Tibial nerve (tissue), 4 donors: ENCODE measurements around the gene NPEPL1.

Experiments
- EP300 ChIP-seq, 2 donors: sonication (generic); formaldehyde crosslinking; IDR thresholded peaks; one replicate each; pipeline ENCODE4 v1.6.1; 2017; ENCODE audit warnings: antibody characterized with exemption in 2 of 2, mild to moderate bottlenecking in 1 of 2
- TF ChIP-seq, protein P1 (sequence below), 5 experiments: fragments of 200-600 bp in 3 of 5; fragments of 450-650 bp in 2 of 5; sonication (generic) in 3 of 5; IDR thresholded peaks; one replicate each; pipeline ENCODE4 v1.5.1; 2016 to 2019; ENCODE audit warnings: antibody characterized with exemption in 5 of 5, mild to moderate bottlenecking in 3 of 5, moderate library complexity in 2 of 5

DNA sequence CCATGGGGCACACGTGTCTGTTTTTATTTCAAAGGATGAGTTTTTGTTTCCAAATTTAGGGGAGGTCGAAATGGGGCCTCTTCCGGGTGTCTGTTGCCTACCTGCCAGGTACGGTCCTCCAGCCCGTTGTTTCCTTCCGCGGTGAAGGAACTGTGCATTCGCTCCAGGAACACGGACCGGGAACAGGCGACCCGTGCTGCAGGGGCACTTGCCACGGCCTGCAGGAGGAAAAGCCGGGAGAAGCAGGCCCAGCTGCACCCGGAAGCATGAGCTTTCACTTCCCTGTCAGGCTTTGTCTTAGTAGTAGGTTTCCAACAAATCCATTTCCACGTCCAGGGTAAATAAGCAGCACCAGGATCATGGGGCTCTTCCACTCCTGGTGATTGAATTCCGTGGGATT is 17.0 kb upstream of the NPEPL1 start:
- TF ChIP-seq, protein P1, sequence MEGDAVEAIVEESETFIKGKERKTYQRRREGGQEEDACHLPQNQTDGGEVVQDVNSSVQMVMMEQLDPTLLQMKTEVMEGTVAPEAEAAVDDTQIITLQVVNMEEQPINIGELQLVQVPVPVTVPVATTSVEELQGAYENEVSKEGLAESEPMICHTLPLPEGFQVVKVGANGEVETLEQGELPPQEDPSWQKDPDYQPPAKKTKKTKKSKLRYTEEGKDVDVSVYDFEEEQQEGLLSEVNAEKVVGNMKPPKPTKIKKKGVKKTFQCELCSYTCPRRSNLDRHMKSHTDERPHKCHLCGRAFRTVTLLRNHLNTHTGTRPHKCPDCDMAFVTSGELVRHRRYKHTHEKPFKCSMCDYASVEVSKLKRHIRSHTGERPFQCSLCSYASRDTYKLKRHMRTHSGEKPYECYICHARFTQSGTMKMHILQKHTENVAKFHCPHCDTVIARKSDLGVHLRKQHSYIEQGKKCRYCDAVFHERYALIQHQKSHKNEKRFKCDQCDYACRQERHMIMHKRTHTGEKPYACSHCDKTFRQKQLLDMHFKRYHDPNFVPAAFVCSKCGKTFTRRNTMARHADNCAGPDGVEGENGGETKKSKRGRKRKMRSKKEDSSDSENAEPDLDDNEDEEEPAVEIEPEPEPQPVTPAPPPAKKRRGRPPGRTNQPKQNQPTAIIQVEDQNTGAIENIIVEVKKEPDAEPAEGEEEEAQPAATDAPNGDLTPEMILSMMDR (IDR thresholded peaks at IDR 0.05), result no peak
- no peak for TF ChIP-seq EP300 (IDR thresholded peaks at IDR 0.05)
